PC-9 (cell line): ENCODE data around the gene CFAP20DC. TPM values are rescaled to one million over a fixed set of nuclear protein-coding genes. Genes with fewer than 3 reads are reported as not detected.

ENCODE experiments used
- BruUV-seq: library from RNA; stranded (reverse); fragments of 400-500 nt; replicated peaks from 2 replicates; lab custom pipeline; 2021; lab: Mats Ljungman, UMichigan
- CTCF ChIA-PET: fragments of 300-600 bp; sonication (Branson Sonifier 250); formaldehyde crosslinking; loops from one replicate; lab custom pipeline; 2022; ENCODE audit warnings: antibody characterized with exemption; lab: Charles Lee
- POLR2A ChIA-PET: fragments of 300-600 bp; sonication (Branson Sonifier 250); formaldehyde crosslinking; loops from one replicate; lab custom pipeline; 2022; ENCODE audit warnings: antibody characterized with exemption; ENCODE audit not compliant: unreplicated experiment; lab: Charles Lee
- DNase-seq, 2 experiments: peaks; one replicate each; pipeline versions ENCODE4 v3.0.0 to v3.0.0-alpha.2; 2015 to 2022; ENCODE audit warnings: mixed read lengths in 1 of 2
- H2AFZ ChIP-seq: fragments of 200-600 bp; sonication (generic); 2 replicates; pipeline ENCODE4 v1.8.1; 2017; ENCODE audit warnings: antibody characterized with exemption
- H3F3A ChIP-seq: fragments of 200-600 bp; sonication (generic); 2 replicates; pipeline ENCODE4 v1.8.1; 2017; ENCODE audit warnings: antibody characterized with exemption, mild to moderate bottlenecking, low read depth; ENCODE audit not compliant: insufficient read depth
- H3K27ac ChIP-seq: fragments of 200-600 bp; sonication (generic); 2 replicates; pipeline ENCODE4 v1.6.1; 2016; ENCODE audit warnings: mixed run types
- H3K27me3 ChIP-seq: fragments of 200-600 bp; sonication (generic); 2 replicates; pipeline ENCODE4 v1.6.1; 2016; ENCODE audit warnings: low read depth, mixed run types; ENCODE audit not compliant: insufficient read depth
- H3K36me3 ChIP-seq: fragments of 200-600 bp; sonication (generic); 2 replicates; pipeline ENCODE4 v1.6.1; 2016; ENCODE audit warnings: low read depth, mixed run types
- H3K4me1 ChIP-seq: fragments of 200-600 bp; sonication (generic); replicated peaks from 2 replicates; pipeline ENCODE4 v1.6.1; 2016; ENCODE audit warnings: mixed run types; ENCODE audit not compliant: insufficient read depth
- H3K4me2 ChIP-seq: fragments of 200-600 bp; sonication (generic); 2 replicates; pipeline ENCODE4 v1.6.1; 2017; ENCODE audit warnings: mixed run types
- H3K4me3 ChIP-seq: fragments of 200-600 bp; sonication (generic); 2 replicates; pipeline ENCODE4 v1.6.1; 2016; ENCODE audit warnings: mixed run types
- H3K79me2 ChIP-seq: fragments of 200-600 bp; sonication (generic); 2 replicates; pipeline ENCODE4 v1.6.1; 2017; ENCODE audit warnings: low read depth, mixed run types
- H3K9me2 ChIP-seq: fragments of 200-600 bp; sonication (generic); 2 replicates; pipeline ENCODE4 v1.8.1; 2017; ENCODE audit warnings: mild to moderate bottlenecking; ENCODE audit not compliant: insufficient read depth
- H3K9me3 ChIP-seq: fragments of 200-600 bp; sonication (generic); 2 replicates; pipeline ENCODE4 v1.8.1; 2016; ENCODE audit warnings: low read depth; ENCODE audit not compliant: insufficient read depth
- H4K20me1 ChIP-seq: fragments of 200-600 bp; sonication (generic); 2 replicates; pipeline ENCODE4 v1.8.1; 2017; ENCODE audit not compliant: insufficient read depth
- CTCF ChIP-seq: fragments of 200-600 bp; sonication (generic); conservative IDR thresholded peaks from 2 replicates; pipeline ENCODE4 v1.6.1; 2017; ENCODE audit warnings: mixed run types, antibody characterized with exemption, mild to moderate bottlenecking, moderate library complexity
- EZH2 ChIP-seq: fragments of 200-600 bp; sonication (generic); IDR thresholded peaks from 2 replicates; pipeline ENCODE4 v1.8.0; 2017; ENCODE audit warnings: antibody characterized with exemption, low read depth
- intact Hi-C: fragments of 100-400 bp; cut with micrococcal nuclease; formaldehyde crosslinking; loops from one replicate; pipeline ENCODE4 v1.10.0; 2022; ENCODE audit not compliant: unreplicated experiment
- total RNA-seq: library from RNA; stranded (reverse); gene quantifications from 2 replicates; pipeline ENCODE4 v1.2.3, GENCODE V29; 2021

The CFAP20DC gene
- total RNA-seq, 1 experiment from 2014 or later, result 6.7 TPM

DNA sequence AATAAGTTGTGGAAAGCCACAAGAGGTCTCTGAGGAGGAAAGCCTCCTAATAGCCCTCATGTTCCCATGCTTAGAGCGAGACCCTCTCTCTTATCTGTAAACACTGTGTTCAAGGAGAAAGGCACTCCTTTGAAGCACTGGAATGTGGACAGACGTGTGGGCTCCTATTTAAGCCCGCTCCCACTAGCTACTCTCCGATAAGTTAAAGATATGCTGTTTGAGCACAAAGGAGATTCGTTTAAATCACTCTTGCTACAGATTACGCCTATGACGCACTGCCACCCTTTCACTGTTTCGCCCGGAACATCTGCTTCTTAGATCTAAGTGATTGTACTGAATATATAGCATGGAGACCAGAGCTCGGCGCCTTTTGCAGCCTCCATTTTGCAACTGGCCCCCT is 325.5 kb downstream of the CFAP20DC start:
- Histone ChIP-seq H3K4me3 (no peak overlapping the region), H4K20me1 (no peaks in the 10 kb centered on the region), H3K27me3 (no peaks in the 10 kb centered on the region), H3K27ac (no peak overlapping the region), H3K4me2 (no peak overlapping the region), H3K9me2 (no peaks in the 10 kb centered on the region), H3K79me2 (no peaks in the 10 kb centered on the region), H3K4me1 (no peaks in the 10 kb centered on the region), H2AFZ (no peak overlapping the region), H3K9me3 (no peaks in the 10 kb centered on the region), H3F3A (no peaks in the 10 kb centered on the region), H3K36me3 (no peaks in the 10 kb centered on the region)
- no peak for DNase-seq
- intact Hi-C loops, result no loop called here
- BruUV-seq, result no TSS peak
- POLR2A ChIA-PET, result no interaction called here
- TF ChIP-seq CTCF, result no peak
- no peak for TF ChIP-seq EZH2
- CTCF ChIA-PET, result no interaction called here

GRCh38 chr3:58723173-58723572 is 326.7 kb downstream of the CFAP20DC start:
- no peaks in the 10 kb centered on the region for H3K79me2 ChIP-seq
- intact Hi-C loops, result no loop called here
- no peaks in the 10 kb centered on the region for H3K9me3 ChIP-seq
- H3K27ac ChIP-seq, result no peak overlapping the region
- no peaks in the 10 kb centered on the region for H3K9me2 ChIP-seq
- no TSS peak for BruUV-seq
- no peak overlapping the region for H2AFZ ChIP-seq
- TF ChIP-seq EZH2 (no peak), CTCF (no peak)
- H3F3A ChIP-seq, result no peaks in the 10 kb centered on the region
- H3K27me3 ChIP-seq, result no peaks in the 10 kb centered on the region
- no peak for DNase-seq
- ChIA-PET POLR2A (no interaction called here), CTCF (no interaction called here)
- H3K4me2 ChIP-seq, result no peak overlapping the region
- no peaks in the 10 kb centered on the region for H3K4me1 ChIP-seq
- H3K4me3 ChIP-seq, result no peak overlapping the region
- H3K36me3 ChIP-seq, result no peaks in the 10 kb centered on the region
- no peaks in the 10 kb centered on the region for H4K20me1 ChIP-seq

DNA sequence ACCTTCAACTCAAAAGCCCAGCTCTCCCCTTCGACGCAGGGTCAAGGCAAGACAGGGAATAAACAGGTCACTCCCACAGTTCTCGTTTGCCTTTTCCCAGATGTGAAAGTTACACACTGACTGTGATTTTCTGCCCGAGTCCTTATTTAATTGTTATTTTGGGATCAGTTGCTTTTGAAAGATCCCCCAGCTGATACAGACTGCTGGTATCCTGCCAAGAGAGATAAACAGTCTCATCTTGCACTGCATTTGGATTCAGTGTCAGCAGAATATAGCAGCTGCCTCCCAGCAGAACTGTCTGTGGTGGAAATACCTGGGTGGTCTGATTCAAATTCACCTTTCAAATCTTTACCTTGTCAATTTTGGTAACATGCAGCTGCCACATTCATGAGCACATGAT is 327.3 kb downstream of the CFAP20DC start:
- H3K4me2 ChIP-seq, result no peak overlapping the region
- H3K36me3 ChIP-seq, result no peaks in the 10 kb centered on the region
- H2AFZ ChIP-seq, result no peak overlapping the region
- POLR2A ChIA-PET, result no interaction called here
- H3K4me1 ChIP-seq, result no peaks in the 10 kb centered on the region
- no peak for TF ChIP-seq CTCF
- no peak for TF ChIP-seq EZH2
- no peak for DNase-seq
- no peaks in the 10 kb centered on the region for H3F3A ChIP-seq
- no peak overlapping the region for H3K4me3 ChIP-seq
- H4K20me1 ChIP-seq, result no peaks in the 10 kb centered on the region
- no peak overlapping the region for H3K27ac ChIP-seq
- CTCF ChIA-PET, result no interaction called here
- H3K9me2 ChIP-seq, result no peaks in the 10 kb centered on the region
- intact Hi-C loops, result no loop called here
- H3K9me3 ChIP-seq, result no peaks in the 10 kb centered on the region
- no peaks in the 10 kb centered on the region for H3K79me2 ChIP-seq
- H3K27me3 ChIP-seq, result no peaks in the 10 kb centered on the region
- BruUV-seq, result no TSS peak
